ENCODE data around the gene DGKA.
"Not testable (repeated sequence)": the region's sequence is repeated elsewhere in the genome, so short reads cannot be mapped to it uniquely, and the experiment has no call there.

DGKA gene

GRCh38 chr12:56001487-56002100 lies 70.6 kb downstream of the DGKA start (continued):
- no peak for TF ChIP-seq ZBTB11 (tag by site-specific recombination; conservative IDR thresholded peaks at IDR 0.05; ENCODE audit: low read depth)

GRCh38 chr12:56003376-56003775 lies 72.4 kb downstream of the DGKA start:
- CTCF ChIA-PET = interaction anchor here (0.7 to 1.2 kb wide), 2 partner anchors 26 to 37 kb away, joined by 3 to 5 read pairs; no protein-coding TSS in a partner anchor
- H3K4me3 ChIP-seq (ENCODE audit: low read depth, low read length); H3K4me1 ChIP-seq (ENCODE audit: control insufficient read depth, insufficient read depth, low read length); H3K9me3 ChIP-seq (ENCODE audit: control insufficient read depth, insufficient read depth, low read depth, low read length); H3K27ac ChIP-seq (ENCODE audit: extremely low read depth, low read depth, low read length); POLR2A ChIA-PET: not testable (repeated sequence)
- H3K36me3 ChIP-seq (ENCODE audit: control insufficient read depth in 2 of 2, insufficient read depth in 1 of 2, low read length in 2 of 2) = peaks cover 0 to 29% of the 10 kb centered on the region in 2 experiments; a peak in 2 of 3 replicates
